Measurements from ENCODE around the gene CEBPA. TPM values are rescaled to one million over a fixed set of nuclear protein-coding genes. Genes with fewer than 3 reads are reported as not detected.
A peak's percentile ranks its signal among the peaks of the same experiment; 100 is the strongest.

Gene CEBPA
- total RNA-seq, 1 donor from 2014 or later = 10.8 TPM

- Histone ChIP-seq H3K36me3 (ENCODE audit: control insufficient read depth, insufficient read depth, low read length) (no peaks in the 10 kb centered on the region), H3K4me3 (ENCODE audit: low read depth, low read length) (no peak overlapping the region), H3K27me3 (ENCODE audit: control insufficient read depth, insufficient read depth, low read length) (no peaks in the 10 kb centered on the region)
- TF ChIP-seq, protein P1, sequence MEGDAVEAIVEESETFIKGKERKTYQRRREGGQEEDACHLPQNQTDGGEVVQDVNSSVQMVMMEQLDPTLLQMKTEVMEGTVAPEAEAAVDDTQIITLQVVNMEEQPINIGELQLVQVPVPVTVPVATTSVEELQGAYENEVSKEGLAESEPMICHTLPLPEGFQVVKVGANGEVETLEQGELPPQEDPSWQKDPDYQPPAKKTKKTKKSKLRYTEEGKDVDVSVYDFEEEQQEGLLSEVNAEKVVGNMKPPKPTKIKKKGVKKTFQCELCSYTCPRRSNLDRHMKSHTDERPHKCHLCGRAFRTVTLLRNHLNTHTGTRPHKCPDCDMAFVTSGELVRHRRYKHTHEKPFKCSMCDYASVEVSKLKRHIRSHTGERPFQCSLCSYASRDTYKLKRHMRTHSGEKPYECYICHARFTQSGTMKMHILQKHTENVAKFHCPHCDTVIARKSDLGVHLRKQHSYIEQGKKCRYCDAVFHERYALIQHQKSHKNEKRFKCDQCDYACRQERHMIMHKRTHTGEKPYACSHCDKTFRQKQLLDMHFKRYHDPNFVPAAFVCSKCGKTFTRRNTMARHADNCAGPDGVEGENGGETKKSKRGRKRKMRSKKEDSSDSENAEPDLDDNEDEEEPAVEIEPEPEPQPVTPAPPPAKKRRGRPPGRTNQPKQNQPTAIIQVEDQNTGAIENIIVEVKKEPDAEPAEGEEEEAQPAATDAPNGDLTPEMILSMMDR (IDR thresholded peaks at IDR 0.05; ENCODE audit: insufficient read depth, low read length, severe bottlenecking) = no peak
- FAIRE-seq (no peak), DNase-seq (ENCODE audit: low read depth) (no peak)
These were observed 13.7 kb downstream of the CEBPA start for GRCh38 chr19:33288666-33289065.

DNA sequence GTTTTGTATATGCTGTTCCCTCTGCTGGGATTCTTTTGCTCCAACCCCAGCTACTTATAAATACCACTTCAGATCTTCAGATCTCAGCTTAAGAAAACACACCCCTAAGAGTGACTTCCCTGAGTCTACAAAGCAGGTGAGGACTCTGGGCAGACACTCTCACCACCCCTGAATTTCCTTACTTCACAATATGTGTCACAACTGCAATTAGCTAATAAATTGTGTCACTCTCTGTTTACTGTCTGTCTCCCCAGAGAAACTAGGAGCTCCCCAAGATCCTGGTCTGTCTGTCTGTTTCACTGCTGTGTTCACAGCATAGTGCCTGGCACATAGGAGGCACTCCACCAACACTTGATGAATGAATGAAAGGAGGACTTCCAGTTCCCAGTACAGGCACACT, 14.4 kb downstream of the CEBPA start:
- no peaks in the 10 kb centered on the region for H3K36me3 ChIP-seq (ENCODE audit: control insufficient read depth, insufficient read depth, low read length)
- no peak for DNase-seq (ENCODE audit: low read depth)
- H3K4me3 ChIP-seq (ENCODE audit: low read depth, low read length) = no peak overlapping the region
- TF ChIP-seq, protein P1 (IDR thresholded peaks at IDR 0.05; ENCODE audit: insufficient read depth, low read length, severe bottlenecking) = no peak
- H3K27me3 ChIP-seq (ENCODE audit: control insufficient read depth, insufficient read depth, low read length) = no peaks in the 10 kb centered on the region
- FAIRE-seq = no peak

- Histone ChIP-seq H3K36me3 (ENCODE audit: control insufficient read depth, insufficient read depth, low read length) (no peaks in the 10 kb centered on the region), H3K27me3 (ENCODE audit: control insufficient read depth, insufficient read depth, low read length) (no peaks in the 10 kb centered on the region), H3K4me3 (ENCODE audit: low read depth, low read length) (no peak overlapping the region)
- TF ChIP-seq, protein P1 (IDR thresholded peaks at IDR 0.05; ENCODE audit: insufficient read depth, low read length, severe bottlenecking) = no peak
- DNase-seq (ENCODE audit: low read depth) (no peak), FAIRE-seq (no peak)
These were observed 14.9 kb downstream of the CEBPA start for GRCh38 chr19:33287438-33287837.

DNA sequence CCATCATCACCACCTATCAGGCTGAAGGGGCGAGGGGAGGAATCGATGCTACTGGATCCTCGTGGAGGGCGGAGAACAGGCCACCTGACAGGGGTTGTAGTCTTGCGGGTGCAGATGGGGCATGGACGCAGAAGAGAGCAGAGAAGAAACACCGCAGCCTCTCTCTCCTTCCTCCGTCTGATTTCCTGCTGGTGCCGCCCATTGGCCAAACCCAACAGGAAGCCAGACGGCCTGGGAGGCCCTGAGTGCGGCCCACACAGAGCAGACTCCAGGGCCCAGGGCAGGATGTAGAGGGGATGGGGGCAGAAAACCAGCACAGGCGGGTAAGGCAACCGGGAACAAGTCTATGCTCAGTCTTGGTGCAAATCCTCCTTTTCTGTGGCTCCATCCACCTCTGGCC, 15.4 kb downstream of the CEBPA start:
- TF ChIP-seq, protein P1 (IDR thresholded peaks at IDR 0.05; ENCODE audit: insufficient read depth, low read length, severe bottlenecking) = no peak
- no peaks in the 10 kb centered on the region for H3K36me3 ChIP-seq (ENCODE audit: control insufficient read depth, insufficient read depth, low read length)
- no peak for DNase-seq (ENCODE audit: low read depth)
- no peak for FAIRE-seq
- no peak overlapping the region for H3K4me3 ChIP-seq (ENCODE audit: low read depth, low read length)
- no peaks in the 10 kb centered on the region for H3K27me3 ChIP-seq (ENCODE audit: control insufficient read depth, insufficient read depth, low read length)

- TF ChIP-seq, protein P1 (IDR thresholded peaks at IDR 0.05; ENCODE audit: insufficient read depth, low read length, severe bottlenecking) = no peak
- FAIRE-seq (peak; percentile 55), DNase-seq (ENCODE audit: low read depth) (no peak)
- H3K27me3 ChIP-seq (ENCODE audit: control insufficient read depth, insufficient read depth, low read length) = no peaks in the 10 kb centered on the region
- no peaks in the 10 kb centered on the region for H3K36me3 ChIP-seq (ENCODE audit: control insufficient read depth, insufficient read depth, low read length)
- no peak overlapping the region for H3K4me3 ChIP-seq (ENCODE audit: low read depth, low read length)
These were observed 16.9 kb downstream of the CEBPA start for GRCh38 chr19:33285441-33285927.

- DNase-seq (ENCODE audit: low read depth) (no peak), FAIRE-seq (no peak)
- Histone ChIP-seq H3K27me3 (ENCODE audit: control insufficient read depth, insufficient read depth, low read length) (no peaks in the 10 kb centered on the region), H3K36me3 (ENCODE audit: control insufficient read depth, insufficient read depth, low read length) (no peaks in the 10 kb centered on the region), H3K4me3 (ENCODE audit: low read depth, low read length) (no peak overlapping the region)
- TF ChIP-seq, protein P1 (IDR thresholded peaks at IDR 0.05; ENCODE audit: insufficient read depth, low read length, severe bottlenecking) = no peak
These were observed 17.6 kb downstream of the CEBPA start for GRCh38 chr19:33284756-33285155.
